HCT116 (cell line): ENCODE results near the gene FAM234A. TPM values are rescaled to one million over a fixed set of nuclear protein-coding genes. Genes with fewer than 3 reads are reported as not detected.

Source experiments
- ATAC-seq: fragments of 200-7000 bp; cut with Tn5 transposase; 2 replicates; pipeline ENCODE4 v1.9.1; 2020; ENCODE audit warnings: mild to moderate bottlenecking, moderate library complexity
- BruUV-seq: library from RNA; stranded (reverse); fragments of 400-500 nt; replicated peaks from 2 replicates; lab custom pipeline; 2021; lab: Mats Ljungman, UMichigan
- CTCF ChIA-PET: fragments of 300-600 bp; sonication (Branson Sonifier 250); formaldehyde crosslinking; loops from one replicate; lab custom pipeline; 2021; ENCODE audit warnings: antibody characterized with exemption; lab: Charles Lee
- POLR2A ChIA-PET: fragments of 300-600, 350-600 bp; sonication (Branson Sonifier 250); formaldehyde crosslinking; loops from one replicate; lab custom pipeline; 2021; ENCODE audit warnings: antibody characterized with exemption; lab: Charles Lee
- RAD21 ChIA-PET, 2 experiments: fragments of 300-600 bp; sonication (Branson Sonifier 250); formaldehyde crosslinking; loops; one replicate each; lab custom pipeline; 2023; ENCODE audit warnings: low total read pairs in 2 of 2; ENCODE audit not compliant: uncharacterized antibody in 2 of 2, unreplicated experiment in 2 of 2, low non-redundant PET in 1 of 2; lab: Charles Lee
- DNase-seq: peaks from one replicate; pipeline ENCODE4 v3.0.0-alpha.2; 2010; ENCODE audit warnings: low read depth, low spot score
- H2AFZ ChIP-seq: fragments of 200-600 bp; shearing (Covaris generic), sonication (generic); 2 replicates; pipeline ENCODE4 v1.6.1; 2017; ENCODE audit warnings: low read depth, mixed run types, mixed read lengths, antibody characterized with exemption, low read length; ENCODE audit not compliant: poor library complexity, severe bottlenecking
- H3K27ac ChIP-seq: 2 replicates; pipeline ENCODE4 v1.5.1; 2012; ENCODE audit warnings: low read depth, low read length
- H3K27me3 ChIP-seq: fragments of 200-600 bp; sonication (generic); 2 replicates; pipeline ENCODE4 v1.6.1; 2016; ENCODE audit warnings: mixed run types, low read length, mixed read lengths; ENCODE audit not compliant: insufficient read depth
- H3K36me3 ChIP-seq, 2 experiments: fragments of 200-500 bp in 1 of 2; fragments of 200-600 bp in 1 of 2; sonication (Bioruptor generic) in 1 of 2; sonication (generic) in 1 of 2; 2 replicates each; pipeline versions ENCODE4 v1.5.1 to v1.6.1; 2014 to 2016; ENCODE audit warnings: low read length in 2 of 2, inconsistent platforms in 1 of 2, mixed read lengths in 1 of 2, mixed run types in 1 of 2; ENCODE audit not compliant: insufficient read depth in 2 of 2, control insufficient read depth in 1 of 2
- H3K4me1 ChIP-seq, 2 experiments: fragments of 200-600 bp in 1 of 2; sonication (generic) in 1 of 2; 2 replicates each; pipeline versions ENCODE4 v1.5.1 to v1.6.1; 2012 to 2017; ENCODE audit warnings: low read length in 2 of 2, inconsistent platforms in 1 of 2, mild to moderate bottlenecking in 1 of 2, mixed read lengths in 1 of 2, mixed run types in 1 of 2, moderate library complexity in 1 of 2; ENCODE audit not compliant: insufficient read depth in 2 of 2, control insufficient read depth in 1 of 2
- H3K4me2 ChIP-seq: fragments of 200-600 bp; sonication (generic); 2 replicates; pipeline ENCODE4 v1.6.1; 2017; ENCODE audit warnings: mixed run types, low read length, mixed read lengths
- H3K4me3 ChIP-seq, 2 experiments: fragments of 200-600 bp in 1 of 2; sonication (generic) in 1 of 2; replicated peaks in 1 of 2; 2 replicates each; pipeline ENCODE4 v1.5.1; 2011 to 2016; ENCODE audit warnings: low read length in 2 of 2, control low read depth in 1 of 2, low read depth in 1 of 2, mild to moderate bottlenecking in 1 of 2, mixed read lengths in 1 of 2, mixed run types in 1 of 2
- H3K79me2 ChIP-seq: fragments of 200-600 bp; sonication (generic); 2 replicates; pipeline ENCODE4 v1.6.1; 2017; ENCODE audit warnings: mild to moderate bottlenecking, mixed run types, low read length, moderate library complexity, mixed read lengths; ENCODE audit not compliant: insufficient read depth
- H3K9ac ChIP-seq: fragments of 200-600 bp; sonication (generic); 2 replicates; pipeline ENCODE4 v1.6.1; 2016; ENCODE audit warnings: low read length, mixed read lengths
- H3K9me2 ChIP-seq: fragments of 200-600 bp; sonication (generic), shearing (Covaris generic); 2 replicates; pipeline ENCODE4 v1.6.1; 2017; ENCODE audit warnings: mixed run types, mild to moderate bottlenecking, moderate library complexity; ENCODE audit not compliant: insufficient read depth
- H3K9me3 ChIP-seq, 2 experiments: fragments of 200-500 bp in 1 of 2; fragments of 200-600 bp in 1 of 2; sonication (Bioruptor generic) in 1 of 2; sonication (generic) in 1 of 2; 2 replicates each; pipeline ENCODE4 v1.6.1; 2014 to 2017; ENCODE audit warnings: low read length in 2 of 2, mixed read lengths in 2 of 2, inconsistent platforms in 1 of 2, low read depth in 1 of 2, mild to moderate bottlenecking in 1 of 2, mixed run types in 1 of 2, moderate library complexity in 1 of 2; ENCODE audit not compliant: control insufficient read depth in 1 of 2, insufficient read depth in 1 of 2
- H4K20me1 ChIP-seq: fragments of 200-600 bp; sonication (generic), shearing (Covaris generic); 2 replicates; pipeline ENCODE4 v1.6.1; 2017; ENCODE audit warnings: mixed run types, mild to moderate bottlenecking, moderate library complexity; ENCODE audit not compliant: insufficient read depth
- CEBPB ChIP-seq: IDR thresholded peaks from 2 replicates; pipeline ENCODE4 v1.6.1; 2012; ENCODE audit warnings: low read depth
- CTCF ChIP-seq, 3 experiments: fragments of 200-600 bp in 1 of 3; sonication (generic) in 1 of 3; IDR thresholded peaks in 2 of 3; conservative IDR thresholded peaks in 1 of 3; 2 replicates each; pipeline ENCODE4 v1.5.1; 2012 to 2017; ENCODE audit warnings: low read depth in 2 of 3, low read length in 2 of 3, antibody characterized with exemption in 1 of 3, borderline replicate concordance in 1 of 3, control low read depth in 1 of 3, mild to moderate bottlenecking in 1 of 3, mixed read lengths in 1 of 3, mixed run types in 1 of 3, moderate library complexity in 1 of 3; ENCODE audit not compliant: insufficient read depth in 1 of 3
- EGR1 ChIP-seq: IDR thresholded peaks from 2 replicates; pipeline ENCODE4 v1.6.1; 2012; ENCODE audit warnings: low read depth
- ELF1 ChIP-seq: IDR thresholded peaks from 2 replicates; pipeline ENCODE4 v1.6.1; 2012; ENCODE audit warnings: low read depth, borderline replicate concordance
- EZH2 ChIP-seq: fragments of 200-600 bp; sonication (generic); IDR thresholded peaks from 2 replicates; pipeline ENCODE4 v1.6.1; 2017; ENCODE audit warnings: antibody characterized with exemption, mixed run types
- EZH2phosphoT487 ChIP-seq: fragments of 200-600 bp; IDR thresholded peaks from 2 replicates; pipeline ENCODE4 v1.6.1; 2018; ENCODE audit warnings: antibody characterized with exemption, borderline replicate concordance
- MAX ChIP-seq: IDR thresholded peaks from 2 replicates; pipeline ENCODE4 v1.6.1; 2012
- SIN3A ChIP-seq: IDR thresholded peaks from 2 replicates; pipeline ENCODE4 v1.6.1; 2012; ENCODE audit warnings: low read depth
- SP1 ChIP-seq: IDR thresholded peaks from 2 replicates; pipeline ENCODE4 v1.6.1; 2012; ENCODE audit warnings: low read depth
- ZFX ChIP-seq: fragments of 450-650 bp; IDR thresholded peaks from 2 replicates; pipeline ENCODE4 v1.6.1; 2017
- intact Hi-C: fragments of 100-400 bp; cut with micrococcal nuclease; formaldehyde crosslinking; loops from 2 replicates; pipeline ENCODE4 v1.10.0; 2022
- total RNA-seq: library from RNA; stranded (reverse); gene quantifications from one replicate; pipeline ENCODE4 v1.2.1, GENCODE V29; 2021; ENCODE audit not compliant: unreplicated experiment
- TF ChIP-seq, protein P1 (sequence below): IDR thresholded peaks from 2 replicates; pipeline ENCODE4 v1.6.1; 2012; ENCODE audit warnings: low read depth

The FAM234A gene
- total RNA-seq, 1 experiment from 2014 or later = 36.4 TPM

GRCh38 chr16:243348-243747 is 8.7 kb downstream of the FAM234A start:
- Histone ChIP-seq H3K79me2 (no peaks in the 10 kb centered on the region), H3K9me3 (no peaks in the 10 kb centered on the region), H3K36me3 (no peaks in the 10 kb centered on the region), H3K27ac (no peak overlapping the region), H3K27me3 (no peaks in the 10 kb centered on the region), H2AFZ (no peak overlapping the region), H3K4me3 (no peak overlapping the region), H3K4me2 (no peak overlapping the region), H3K9ac (no peak overlapping the region), H3K9me2 (no peaks in the 10 kb centered on the region), H3K4me1 (no peaks in the 10 kb centered on the region), H4K20me1 (no peaks in the 10 kb centered on the region)
- ChIA-PET CTCF (interaction anchor here (0.6 kb wide), 1 partner anchor 110 kb away, joined by 3 read pairs; no protein-coding TSS in a partner anchor), RAD21 (no interaction called here), POLR2A (no interaction called here)
- intact Hi-C loops = no loop called here
- TF ChIP-seq ELF1 = no peak
- TF ChIP-seq, protein P1, sequence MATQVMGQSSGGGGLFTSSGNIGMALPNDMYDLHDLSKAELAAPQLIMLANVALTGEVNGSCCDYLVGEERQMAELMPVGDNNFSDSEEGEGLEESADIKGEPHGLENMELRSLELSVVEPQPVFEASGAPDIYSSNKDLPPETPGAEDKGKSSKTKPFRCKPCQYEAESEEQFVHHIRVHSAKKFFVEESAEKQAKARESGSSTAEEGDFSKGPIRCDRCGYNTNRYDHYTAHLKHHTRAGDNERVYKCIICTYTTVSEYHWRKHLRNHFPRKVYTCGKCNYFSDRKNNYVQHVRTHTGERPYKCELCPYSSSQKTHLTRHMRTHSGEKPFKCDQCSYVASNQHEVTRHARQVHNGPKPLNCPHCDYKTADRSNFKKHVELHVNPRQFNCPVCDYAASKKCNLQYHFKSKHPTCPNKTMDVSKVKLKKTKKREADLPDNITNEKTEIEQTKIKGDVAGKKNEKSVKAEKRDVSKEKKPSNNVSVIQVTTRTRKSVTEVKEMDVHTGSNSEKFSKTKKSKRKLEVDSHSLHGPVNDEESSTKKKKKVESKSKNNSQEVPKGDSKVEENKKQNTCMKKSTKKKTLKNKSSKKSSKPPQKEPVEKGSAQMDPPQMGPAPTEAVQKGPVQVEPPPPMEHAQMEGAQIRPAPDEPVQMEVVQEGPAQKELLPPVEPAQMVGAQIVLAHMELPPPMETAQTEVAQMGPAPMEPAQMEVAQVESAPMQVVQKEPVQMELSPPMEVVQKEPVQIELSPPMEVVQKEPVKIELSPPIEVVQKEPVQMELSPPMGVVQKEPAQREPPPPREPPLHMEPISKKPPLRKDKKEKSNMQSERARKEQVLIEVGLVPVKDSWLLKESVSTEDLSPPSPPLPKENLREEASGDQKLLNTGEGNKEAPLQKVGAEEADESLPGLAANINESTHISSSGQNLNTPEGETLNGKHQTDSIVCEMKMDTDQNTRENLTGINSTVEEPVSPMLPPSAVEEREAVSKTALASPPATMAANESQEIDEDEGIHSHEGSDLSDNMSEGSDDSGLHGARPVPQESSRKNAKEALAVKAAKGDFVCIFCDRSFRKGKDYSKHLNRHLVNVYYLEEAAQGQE = no peak
- no TSS peak for BruUV-seq
- DNase-seq = no peak
- ATAC-seq = no peak

- ATAC-seq (no peak), DNase-seq (no peak)
- no peaks in the 10 kb centered on the region for H4K20me1 ChIP-seq
- H3K9ac ChIP-seq = no peak overlapping the region
- H3K9me2 ChIP-seq = no peaks in the 10 kb centered on the region
- BruUV-seq = no TSS peak
- H3K9me3 ChIP-seq = no peaks in the 10 kb centered on the region
- no peak overlapping the region for H2AFZ ChIP-seq
- no peaks in the 10 kb centered on the region for H3K27me3 ChIP-seq
- ChIA-PET CTCF (no interaction called here), POLR2A (no interaction called here), RAD21 (no interaction called here)
- H3K79me2 ChIP-seq = no peaks in the 10 kb centered on the region
- no peak overlapping the region for H3K4me2 ChIP-seq
- H3K4me1 ChIP-seq = no peaks in the 10 kb centered on the region; a peak in 1 of 4 replicates
- intact Hi-C loops = no loop called here
- no peak overlapping the region for H3K4me3 ChIP-seq
- H3K36me3 ChIP-seq = no peaks in the 10 kb centered on the region
- H3K27ac ChIP-seq = no peak overlapping the region
- TF ChIP-seq SIN3A (no peak), SP1 (no peak), CTCF (IDR thresholded peaks at IDR 0.05 in 2 of 3, conservative IDR thresholded peaks at IDR 0.05 in 1 of 3; ENCODE audit: borderline replicate concordance in 1 of 3, insufficient read depth in 1 of 3, low read depth in 2 of 3, low read length in 2 of 3) (no peak), ELF1 (no peak), EZH2 (no peak), EZH2phosphoT487 (no peak), MAX (no peak), ZFX (no peak), EGR1 (no peak), CEBPB (no peak)
- TF ChIP-seq, protein P1 = no peak
These were observed 10.5 kb downstream of the FAM234A start for GRCh38 chr16:245105-245504.
